ENCODE data around the gene CCNO.

DNA sequence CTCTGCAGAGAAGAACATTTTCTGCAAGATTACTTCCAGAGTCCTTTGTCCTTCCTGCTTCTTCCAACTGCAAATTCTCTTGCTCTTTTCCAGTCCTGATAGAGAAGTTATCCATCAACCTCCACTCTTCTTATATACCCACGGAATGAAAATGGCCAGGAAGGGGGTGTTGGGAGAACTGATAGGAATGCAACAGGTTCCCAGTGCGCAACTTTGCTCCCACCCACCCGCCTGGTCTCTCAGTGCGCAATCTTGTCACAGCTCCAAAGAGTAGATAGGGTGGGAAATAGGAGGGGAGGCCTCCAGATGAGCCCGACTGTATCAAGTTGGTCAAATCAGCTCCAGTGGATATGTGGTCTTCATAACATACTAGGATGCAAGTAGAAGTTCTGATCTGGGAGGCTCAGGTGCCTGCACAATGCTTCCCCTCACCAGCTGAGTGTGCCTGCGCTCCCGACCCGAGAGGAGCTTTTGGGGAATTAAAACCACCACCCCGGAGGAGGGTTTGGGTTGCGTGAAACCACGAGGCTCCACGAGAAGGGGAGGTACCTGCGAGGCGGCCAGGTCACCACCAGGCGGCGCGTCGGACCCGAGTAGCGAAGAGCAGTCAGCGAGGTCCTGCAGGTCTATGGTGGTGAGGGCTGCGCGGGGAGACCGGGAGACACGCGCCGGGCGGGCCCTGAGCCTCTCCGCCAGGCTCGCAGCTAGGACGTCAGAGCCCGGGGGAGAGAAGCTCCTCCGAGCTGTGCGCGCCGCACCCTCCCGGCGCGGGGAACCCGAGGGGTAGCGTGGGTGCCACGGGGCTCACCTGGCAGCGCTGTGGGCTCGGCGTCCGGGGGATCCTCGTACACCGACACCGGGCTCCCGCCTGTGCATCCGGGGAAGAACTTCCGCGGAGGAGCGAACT lies 7.1 kb downstream of the CCNO start:
- TF ChIP-seq, protein P1, sequence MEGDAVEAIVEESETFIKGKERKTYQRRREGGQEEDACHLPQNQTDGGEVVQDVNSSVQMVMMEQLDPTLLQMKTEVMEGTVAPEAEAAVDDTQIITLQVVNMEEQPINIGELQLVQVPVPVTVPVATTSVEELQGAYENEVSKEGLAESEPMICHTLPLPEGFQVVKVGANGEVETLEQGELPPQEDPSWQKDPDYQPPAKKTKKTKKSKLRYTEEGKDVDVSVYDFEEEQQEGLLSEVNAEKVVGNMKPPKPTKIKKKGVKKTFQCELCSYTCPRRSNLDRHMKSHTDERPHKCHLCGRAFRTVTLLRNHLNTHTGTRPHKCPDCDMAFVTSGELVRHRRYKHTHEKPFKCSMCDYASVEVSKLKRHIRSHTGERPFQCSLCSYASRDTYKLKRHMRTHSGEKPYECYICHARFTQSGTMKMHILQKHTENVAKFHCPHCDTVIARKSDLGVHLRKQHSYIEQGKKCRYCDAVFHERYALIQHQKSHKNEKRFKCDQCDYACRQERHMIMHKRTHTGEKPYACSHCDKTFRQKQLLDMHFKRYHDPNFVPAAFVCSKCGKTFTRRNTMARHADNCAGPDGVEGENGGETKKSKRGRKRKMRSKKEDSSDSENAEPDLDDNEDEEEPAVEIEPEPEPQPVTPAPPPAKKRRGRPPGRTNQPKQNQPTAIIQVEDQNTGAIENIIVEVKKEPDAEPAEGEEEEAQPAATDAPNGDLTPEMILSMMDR (IDR thresholded peaks at IDR 0.05): peak in 5 of 6 experiments; percentile 40 to 77 (median 61)
- TF ChIP-seq POLR2A (IDR thresholded peaks at IDR 0.05): no peak

All from esophagus squamous epithelium (tissue), 4 donors.